GM18499 (cell line): ENCODE data around the gene SPAG6.

Experiments used
- ATAC-seq: cut with Tn5 transposase; IDR thresholded peaks from one replicate; pipeline ENCODE4 v1.9.1; 2021; ENCODE audit warnings: moderate number of reproducible peaks; ENCODE audit not compliant: insufficient read depth, unreplicated experiment

SPAG6 gene

DNA sequence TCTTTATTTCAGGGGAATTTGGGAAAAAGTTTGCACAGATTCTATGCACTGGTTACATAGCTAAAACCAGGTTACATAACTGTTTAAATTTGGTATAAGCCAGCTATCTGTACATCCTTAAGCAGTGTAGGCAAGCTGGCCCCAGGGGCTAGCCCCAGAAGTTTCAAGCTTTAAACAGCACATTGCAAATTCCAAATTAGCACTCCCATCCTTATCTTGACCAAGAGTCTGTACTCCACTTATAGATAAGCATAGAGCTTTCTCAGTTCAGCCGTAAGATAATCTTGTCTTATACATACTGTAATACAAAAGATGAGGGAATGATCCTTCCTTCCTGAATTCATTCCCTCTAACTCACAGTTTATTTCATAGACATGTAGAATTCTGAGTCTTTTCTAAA lies 109.3 kb downstream of the SPAG6 start:
- no peak for ATAC-seq

DNA sequence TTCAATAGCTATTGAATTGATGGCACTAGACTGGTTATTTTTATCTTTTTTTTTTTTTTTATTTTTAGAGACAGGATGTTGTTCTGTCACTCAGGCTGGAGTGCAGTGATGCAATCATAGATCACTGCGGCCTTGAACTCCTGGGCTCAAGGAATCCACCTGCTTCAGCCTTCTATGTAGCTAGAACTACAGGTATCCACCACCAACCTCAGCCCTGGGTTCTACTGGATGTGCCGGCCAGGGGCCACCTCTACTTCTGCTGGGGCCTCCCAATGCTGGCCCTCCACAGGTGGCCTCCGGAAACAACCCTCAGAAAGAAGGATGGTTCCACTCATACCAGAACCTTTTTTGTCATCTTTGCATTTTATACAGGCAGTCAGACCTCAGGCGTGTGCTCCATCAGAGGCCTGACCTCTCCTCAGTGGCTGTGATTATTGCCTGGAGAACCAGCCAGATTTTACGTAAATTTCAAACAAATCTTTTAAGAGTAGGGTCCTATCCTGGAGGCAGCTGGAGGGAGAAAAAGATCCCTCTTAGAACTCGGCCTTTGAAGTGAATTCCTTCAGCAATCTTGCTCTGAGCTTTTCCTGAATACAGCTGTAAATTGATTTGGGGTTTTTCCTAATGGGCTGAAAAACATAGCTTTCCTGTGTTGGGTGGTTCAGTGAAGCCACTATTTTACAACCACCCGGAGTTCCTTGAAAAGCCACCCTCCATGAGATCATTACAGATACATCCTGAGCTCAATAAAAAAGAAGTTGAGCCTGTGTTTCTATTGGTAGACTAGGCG lies 110.0 kb downstream of the SPAG6 start:
- ATAC-seq, result no peak

DNA sequence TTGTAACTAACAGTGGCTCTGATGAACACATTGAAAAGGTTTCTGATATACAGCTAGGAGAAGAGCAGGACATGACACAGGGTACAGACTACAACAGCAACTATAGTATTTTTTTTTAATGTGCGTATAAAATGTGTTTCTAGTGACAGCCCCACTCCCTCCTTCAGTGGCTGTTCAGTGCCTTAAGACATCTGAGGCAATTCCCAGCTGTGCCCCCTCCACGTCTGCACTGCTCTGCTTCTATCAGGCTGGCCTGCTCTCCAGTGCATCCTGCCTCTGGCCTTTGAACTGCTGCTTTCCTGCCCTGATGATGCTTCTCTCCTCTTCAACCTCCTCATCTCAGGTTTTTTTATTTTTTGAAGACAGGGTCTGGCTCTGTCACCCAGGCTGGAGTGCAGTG lies 111.2 kb downstream of the SPAG6 start:
- no peak for ATAC-seq

DNA sequence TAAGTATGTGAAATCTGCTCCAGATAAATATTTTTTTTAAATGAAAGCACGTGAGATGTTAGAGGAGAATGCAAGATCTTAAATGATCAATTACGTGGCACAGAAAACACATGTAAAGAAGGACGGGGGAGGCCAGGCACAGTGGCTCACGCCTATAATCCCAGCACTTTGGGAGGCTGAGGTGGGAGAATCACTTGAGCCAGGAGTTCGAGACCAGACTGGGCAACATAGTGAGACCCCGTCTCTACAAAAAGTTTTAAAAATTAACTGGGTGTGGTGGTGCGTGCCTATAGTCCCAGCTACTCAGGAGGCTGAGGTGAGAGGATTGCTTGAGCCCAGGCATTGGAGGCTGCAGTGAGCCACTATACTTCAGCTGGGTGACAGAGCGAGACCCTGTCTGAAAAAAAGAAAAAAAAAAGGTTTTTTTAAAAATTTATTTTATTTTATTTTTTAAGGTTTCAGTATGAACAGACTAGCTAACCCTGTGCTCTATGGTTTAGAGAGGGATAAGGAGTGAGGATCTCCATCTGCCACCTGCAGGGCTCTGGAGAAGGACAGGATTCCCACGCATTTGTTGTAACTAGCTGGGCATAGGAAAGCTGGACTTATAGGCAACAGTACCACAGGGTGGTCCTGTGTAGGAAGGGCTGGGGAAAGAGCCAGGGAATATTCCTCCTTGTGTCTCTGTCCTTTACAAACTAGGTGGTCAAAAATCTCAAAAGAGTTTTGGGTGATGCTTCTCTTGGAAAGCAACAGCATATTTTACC lies 113.2 kb downstream of the SPAG6 start:
- no peak for ATAC-seq

DNA sequence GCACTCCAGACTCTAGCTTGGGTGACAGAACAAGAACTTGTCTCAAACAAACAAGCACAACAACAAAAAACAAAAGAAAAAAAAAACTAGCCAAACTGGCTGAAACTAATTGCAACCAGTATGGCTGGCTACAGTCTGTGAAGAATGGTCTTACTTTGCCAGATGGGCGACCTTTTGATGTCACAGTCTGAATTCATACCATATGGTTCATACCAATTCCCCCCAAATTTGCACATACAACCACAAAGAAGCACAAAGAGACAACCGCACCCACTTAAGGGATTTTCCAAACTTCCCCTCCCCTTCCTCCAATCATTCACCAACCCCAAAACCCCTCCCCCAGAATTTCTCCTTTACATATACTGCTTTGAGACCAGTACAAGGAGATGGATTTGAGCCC lies 114.2 kb downstream of the SPAG6 start:
- no peak for ATAC-seq

DNA sequence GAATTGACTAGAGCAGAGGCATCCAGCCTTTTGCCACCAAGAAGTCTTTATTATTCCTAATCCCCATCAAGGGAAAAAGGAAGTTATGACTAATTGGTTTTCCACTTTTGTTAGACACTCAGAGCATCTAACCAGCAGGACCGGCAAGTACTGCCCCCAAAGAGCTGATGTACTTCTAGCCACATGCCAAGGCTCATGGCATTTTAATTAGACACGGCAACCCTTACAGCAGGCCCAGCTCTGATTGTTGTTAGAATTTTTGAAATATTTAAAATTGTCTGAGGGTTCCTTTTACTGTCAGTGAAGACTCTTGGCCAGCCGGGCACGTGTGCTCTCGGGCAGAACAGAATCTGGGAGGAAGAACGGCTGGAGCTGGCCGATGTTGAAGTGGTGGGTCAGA lies 114.8 kb downstream of the SPAG6 start:
- ATAC-seq, result no peak

DNA sequence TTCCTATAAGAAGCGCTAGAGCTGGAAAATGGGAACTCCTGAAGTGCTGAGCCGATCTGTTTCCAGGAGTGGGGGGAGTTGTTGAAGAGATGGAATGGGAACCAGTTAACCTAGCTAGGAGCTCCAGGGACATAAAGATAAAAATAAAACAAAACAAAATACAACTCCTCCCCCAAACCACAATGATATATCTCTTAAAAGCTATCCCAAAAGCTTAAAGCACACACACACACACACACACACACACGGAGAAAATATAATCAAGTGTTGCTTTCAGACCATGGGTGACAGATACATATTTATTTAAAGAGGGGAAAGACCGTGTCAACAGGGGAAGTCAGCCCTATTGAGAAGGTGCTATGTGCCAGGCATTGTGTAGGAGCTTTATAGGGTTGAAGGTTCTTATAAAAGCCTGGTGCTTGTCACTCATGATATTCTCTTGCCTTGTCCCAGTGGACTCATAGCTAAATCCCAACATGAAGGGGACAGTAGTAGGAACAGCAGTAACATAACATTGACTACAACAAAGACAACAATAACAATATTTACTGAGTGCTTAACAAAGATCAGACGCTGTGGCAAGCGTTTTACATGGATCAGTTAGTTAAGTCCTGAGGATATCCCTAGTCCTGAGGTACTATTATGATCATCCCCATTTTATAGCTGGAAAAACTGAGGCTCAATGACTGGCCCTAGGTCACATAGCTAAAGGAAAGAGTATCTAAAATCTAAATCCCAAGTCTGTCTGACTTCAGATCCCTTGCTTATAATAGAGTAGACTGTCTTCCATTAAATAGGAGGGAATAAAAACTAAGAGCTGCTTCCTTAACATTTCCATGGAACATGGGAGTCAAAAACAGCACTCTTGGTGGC lies 115.5 kb downstream of the SPAG6 start:
- ATAC-seq, result no peak

DNA sequence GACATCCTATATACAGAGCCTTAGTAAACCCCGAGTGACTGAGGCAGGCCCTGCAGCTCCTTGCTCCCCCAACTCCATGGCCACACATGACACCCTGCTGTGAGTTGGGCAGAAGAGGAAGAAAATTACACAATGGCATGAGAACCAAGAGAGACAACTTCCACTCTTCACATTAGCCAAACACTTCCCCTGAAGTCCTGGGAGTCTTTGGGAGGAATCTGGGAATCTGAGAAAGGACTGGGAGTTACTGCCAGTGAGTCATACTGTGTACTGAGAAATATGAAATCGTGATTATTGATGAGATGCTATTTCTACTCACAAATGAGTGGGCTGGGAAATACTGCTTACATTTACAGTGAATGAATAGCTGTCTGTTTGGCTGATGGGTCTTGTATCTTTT lies 116.6 kb downstream of the SPAG6 start:
- no peak for ATAC-seq

DNA sequence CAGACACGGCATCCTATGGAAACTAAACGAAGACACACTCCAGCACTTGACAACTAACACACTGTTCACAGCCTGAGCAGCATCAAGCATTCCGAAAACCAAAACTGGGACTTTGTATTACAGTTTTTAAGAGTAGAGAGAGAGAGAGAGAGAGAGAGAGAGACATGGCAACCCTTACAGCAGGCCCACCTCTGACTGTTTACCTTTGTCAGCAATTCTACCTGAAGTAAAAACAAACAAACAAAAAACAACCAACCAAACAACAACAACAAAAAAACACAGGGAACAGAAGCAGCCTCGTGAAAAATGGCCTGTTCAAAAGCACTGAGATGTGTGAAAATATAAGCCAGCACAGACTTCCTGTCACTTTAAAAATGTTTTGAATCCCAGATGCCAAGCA lies 118.0 kb downstream of the SPAG6 start:
- no peak for ATAC-seq

DNA sequence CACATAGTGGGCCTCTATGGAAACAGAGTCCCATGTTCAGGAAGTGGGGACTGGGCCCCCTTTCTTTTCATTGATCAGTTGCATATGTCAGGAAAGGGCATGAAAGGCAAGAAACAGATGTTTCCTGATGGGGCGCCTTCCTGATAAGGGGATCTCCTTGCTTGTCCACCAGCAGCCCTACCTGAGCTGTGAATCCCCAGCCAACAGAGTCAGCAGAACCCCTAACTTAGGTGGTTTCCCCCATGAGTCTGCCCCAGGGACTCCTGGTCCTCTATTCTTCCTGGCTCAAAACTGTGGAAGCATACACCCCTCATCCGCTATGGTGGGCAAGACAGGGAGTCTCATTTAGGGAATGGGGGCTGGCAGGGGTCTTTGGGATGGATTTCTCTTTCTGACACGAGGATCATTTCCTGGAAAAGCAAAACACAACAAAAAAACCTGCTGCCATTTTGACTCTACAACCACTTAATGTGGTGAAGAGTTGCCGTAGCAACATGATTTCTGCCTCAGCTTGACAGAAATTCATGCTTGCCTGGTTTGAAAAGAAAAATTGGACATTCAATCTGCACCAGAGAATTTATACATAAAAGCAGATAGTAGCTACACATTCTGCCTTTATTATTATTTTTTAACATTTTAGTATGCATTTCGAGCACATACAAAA lies 119.8 kb downstream of the SPAG6 start:
- ATAC-seq, result no peak

DNA sequence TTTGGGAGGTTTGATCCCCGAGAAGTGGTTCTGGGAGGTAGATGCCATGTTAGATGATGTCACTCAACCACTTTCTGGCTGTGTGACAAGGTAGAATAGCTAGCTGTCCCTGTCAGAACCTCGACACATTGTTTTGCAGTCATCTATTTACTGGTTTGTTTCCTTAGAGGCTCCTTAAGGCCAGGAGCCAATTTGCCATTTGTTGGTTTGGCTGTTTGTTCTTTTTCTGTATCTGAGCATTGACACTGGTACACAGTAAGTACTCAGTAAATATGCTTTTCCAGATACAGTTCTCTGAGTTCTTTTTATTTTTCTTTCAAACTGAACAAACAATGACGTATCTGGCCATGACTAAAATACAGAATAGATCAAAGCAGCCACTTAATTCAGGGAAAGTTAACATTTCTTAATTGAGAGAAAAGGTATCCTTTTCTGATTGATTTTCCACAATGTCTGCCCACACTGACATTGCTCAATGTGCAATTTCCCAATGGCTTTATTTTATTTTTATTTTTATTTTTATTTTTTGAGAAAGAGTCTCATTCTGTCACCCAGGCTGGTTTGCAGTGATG lies 121.6 kb downstream of the SPAG6 start:
- ATAC-seq, result no peak
